ENCODE data around the gene SNX13. TPM values are rescaled to one million over a fixed set of nuclear protein-coding genes. Genes with fewer than 3 reads are reported as not detected.

Gene SNX13
- total and polyA plus RNA-seq, 2 of the 4 experiments (the other 2 are of a cell fraction), result 9.0 to 24.9 TPM

- H2AFZ ChIP-seq (replicated peaks; ENCODE audit: low read length, poor library complexity), result no peak overlapping the region
- H2BK15ac ChIP-seq (ENCODE audit: low read depth, low read length), result no peak overlapping the region
- no peak overlapping the region for H3K4ac ChIP-seq (ENCODE audit: low read depth, low read length)
- no peak overlapping the region for H3K23ac ChIP-seq (ENCODE audit: low read depth, low read length)
- no peak overlapping the region for H4K91ac ChIP-seq (ENCODE audit: insufficient read depth, low read depth, low read length)
- no peak overlapping the region for H3K27ac ChIP-seq (ENCODE audit: insufficient read depth, low read length)
- no peak overlapping the region for H2BK5ac ChIP-seq (ENCODE audit: low read depth, low read length, poor library complexity, severe bottlenecking)
- H2AK5ac ChIP-seq (ENCODE audit: low read depth, low read length), result no peak overlapping the region
- intact Hi-C loops (cut with micrococcal nuclease), result no loop called here
- peaks cover 2% of the 10 kb centered on the region; the same call in 1 of the 2 replicates for H3K4me1 ChIP-seq (ENCODE audit: control insufficient read depth, insufficient read depth, low read length)
- in situ Hi-C loops (cut with MboI; ENCODE audit: low sequenced_read_pairs), result no loop called here
- H2BK120ac ChIP-seq (ENCODE audit: low read depth, low read length), result no peak overlapping the region
- no peak overlapping the region for H3K56ac ChIP-seq (ENCODE audit: extremely low read depth, insufficient read depth, low read length)
- POLR2A ChIA-PET (ENCODE audit: unreplicated experiment), result no interaction called here
- 0 out of 2 replicates have a peak overlapping the region, but pooled peaks have one; percentile 9 for H2BK20ac ChIP-seq (ENCODE audit: low read depth, low read length)
- H3K9me3 ChIP-seq (ENCODE audit: control insufficient read depth, insufficient read depth, low read length), result no peaks in the 10 kb centered on the region; the same call in 1 of the 2 replicates
- no peak for TF ChIP-seq RAD21 (IDR thresholded peaks at IDR 0.05; ENCODE audit: low read length)
- no peak for TF ChIP-seq MAFK (IDR thresholded peaks at IDR 0.05; ENCODE audit: low read depth, low read length)
- TF ChIP-seq RCOR1 (IDR thresholded peaks at IDR 0.05; ENCODE audit: insufficient replicate concordance, low read length), result no peak
- no peak for TF ChIP-seq FOS (IDR thresholded peaks at IDR 0.05; ENCODE audit: low read depth, low read length)
- no peak for TF ChIP-seq MXI1 (IDR thresholded peaks at IDR 0.05; ENCODE audit: borderline replicate concordance, low read depth, low read length)
- no peak for TF ChIP-seq RFX5 (IDR thresholded peaks at IDR 0.05; ENCODE audit: low read depth, low read length)
- TF ChIP-seq POLR2A (IDR thresholded peaks at IDR 0.05; ENCODE audit: low read depth, low read length), result no peak
- TF ChIP-seq ELK1 (IDR thresholded peaks at IDR 0.05; ENCODE audit: borderline replicate concordance, low read depth, low read length), result no peak
- no peak for TF ChIP-seq BHLHE40 (IDR thresholded peaks at IDR 0.05; ENCODE audit: low read depth, low read length)
- TF ChIP-seq MAZ (IDR thresholded peaks at IDR 0.05; ENCODE audit: borderline replicate concordance, low read depth, low read length), result no peak
- no peak for TF ChIP-seq CTCF (conservative IDR thresholded peaks at IDR 0.05; ENCODE audit: low read depth, low read length)
- TF ChIP-seq SMC3 (IDR thresholded peaks at IDR 0.05; ENCODE audit: low read depth, low read length), result no peak
- TF ChIP-seq CHD1 (IDR thresholded peaks at IDR 0.05; ENCODE audit: low read depth, low read length), result no peak
- no peak for TF ChIP-seq CEBPB (IDR thresholded peaks at IDR 0.05; ENCODE audit: low read depth, low read length)
- TF ChIP-seq NFE2L2 (IDR thresholded peaks at IDR 0.05; ENCODE audit: low read depth, low read length), result no peak
- no peak for TF ChIP-seq USF2 (IDR thresholded peaks at IDR 0.05; ENCODE audit: low read depth, low read length)
- no peak overlapping the region for H3K14ac ChIP-seq (replicated peaks; ENCODE audit: low read depth, low read length)
- H4K8ac ChIP-seq (ENCODE audit: low read depth in 2 of 2, low read length in 2 of 2), result no peak overlapping the region
- CTCF ChIA-PET, result no interaction called here
- no CpG with 5 or more reads among the region's 1 CpG for WGBS, 2 experiments (ENCODE audit: extremely low coverage in 2 of 2, insufficient read length in 1 of 2)
- no peak for DNase-seq
- H3K18ac ChIP-seq (ENCODE audit: low read depth, low read length), result no peak overlapping the region
- H3K4me2 ChIP-seq (ENCODE audit: low read depth, low read length), result no peak overlapping the region
- no peaks in the 10 kb centered on the region for H4K20me1 ChIP-seq (ENCODE audit: insufficient read depth, low read length)
- H3K27me3 ChIP-seq (ENCODE audit: control insufficient read depth, insufficient read depth, low read length), result no peaks in the 10 kb centered on the region
- H3K79me1 ChIP-seq (ENCODE audit: low read depth in 1 of 2, low read length in 2 of 2), result no peaks in the 10 kb centered on the region
- dilution Hi-C loops (cut with HindIII; ENCODE audit: low sequenced_read_pairs, unreplicated experiment), result no loop called here
- BruUV-seq (replicated peaks), result no TSS peak
- no peaks in the 10 kb centered on the region for H3K36me3 ChIP-seq (ENCODE audit: control insufficient read depth, insufficient read depth, low read length)
- no peak overlapping the region for H2AK9ac ChIP-seq (replicated peaks; ENCODE audit: low read depth, low read length, poor library complexity)
- no peak overlapping the region for H4K5ac ChIP-seq (ENCODE audit: low read depth, low read length)
- no peak for ATAC-seq (ENCODE audit: low read depth)
- no peak overlapping the region for H3K4me3 ChIP-seq (ENCODE audit: insufficient read depth, low read depth, low read length)
- H3K9ac ChIP-seq (ENCODE audit: low read depth, low read length), result no peak overlapping the region
- peaks cover 3% of the 10 kb centered on the region; the same call in 1 of the 2 replicates for H3K9me1 ChIP-seq (ENCODE audit: insufficient read depth, low read length)
Observed at GRCh38 chr7:17984288-17984687, 44.0 kb upstream of the SNX13 start.
